Stimulated activated CD8-positive, alpha-beta memory T cell treated with anti-CD3 and anti-CD28 coated beads, Interleukin-15, amount 100 ng/mL, for 4 hours (primary cell): ENCODE data around the gene ST7.

Source experiments
- DNase-seq, 2 donors: peaks; one replicate each; pipeline ENCODE4 v3.0.0-alpha.2; 2020; ENCODE audit warnings: low read depth in 2 of 2

Gene ST7

DNA sequence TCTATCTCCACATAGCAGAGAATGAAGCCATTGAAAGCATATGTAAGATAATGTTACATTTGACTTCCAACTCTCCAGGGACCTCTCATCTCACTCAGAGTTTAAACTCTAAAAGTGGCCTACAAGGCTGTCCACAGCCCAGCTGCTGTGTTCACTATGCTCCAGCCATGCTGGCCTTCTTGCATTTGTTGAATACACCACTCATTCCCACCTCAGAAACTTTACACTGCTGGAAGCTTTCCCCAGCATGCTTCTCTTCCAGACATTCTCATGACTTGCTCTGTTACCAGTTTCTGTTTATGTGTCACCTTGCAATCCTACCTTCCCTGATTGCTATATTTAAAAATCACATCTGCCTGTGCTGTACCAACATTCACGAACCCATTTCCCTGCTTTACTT, 202.4 kb downstream of the ST7 start:
- DNase-seq: no peak

DNA sequence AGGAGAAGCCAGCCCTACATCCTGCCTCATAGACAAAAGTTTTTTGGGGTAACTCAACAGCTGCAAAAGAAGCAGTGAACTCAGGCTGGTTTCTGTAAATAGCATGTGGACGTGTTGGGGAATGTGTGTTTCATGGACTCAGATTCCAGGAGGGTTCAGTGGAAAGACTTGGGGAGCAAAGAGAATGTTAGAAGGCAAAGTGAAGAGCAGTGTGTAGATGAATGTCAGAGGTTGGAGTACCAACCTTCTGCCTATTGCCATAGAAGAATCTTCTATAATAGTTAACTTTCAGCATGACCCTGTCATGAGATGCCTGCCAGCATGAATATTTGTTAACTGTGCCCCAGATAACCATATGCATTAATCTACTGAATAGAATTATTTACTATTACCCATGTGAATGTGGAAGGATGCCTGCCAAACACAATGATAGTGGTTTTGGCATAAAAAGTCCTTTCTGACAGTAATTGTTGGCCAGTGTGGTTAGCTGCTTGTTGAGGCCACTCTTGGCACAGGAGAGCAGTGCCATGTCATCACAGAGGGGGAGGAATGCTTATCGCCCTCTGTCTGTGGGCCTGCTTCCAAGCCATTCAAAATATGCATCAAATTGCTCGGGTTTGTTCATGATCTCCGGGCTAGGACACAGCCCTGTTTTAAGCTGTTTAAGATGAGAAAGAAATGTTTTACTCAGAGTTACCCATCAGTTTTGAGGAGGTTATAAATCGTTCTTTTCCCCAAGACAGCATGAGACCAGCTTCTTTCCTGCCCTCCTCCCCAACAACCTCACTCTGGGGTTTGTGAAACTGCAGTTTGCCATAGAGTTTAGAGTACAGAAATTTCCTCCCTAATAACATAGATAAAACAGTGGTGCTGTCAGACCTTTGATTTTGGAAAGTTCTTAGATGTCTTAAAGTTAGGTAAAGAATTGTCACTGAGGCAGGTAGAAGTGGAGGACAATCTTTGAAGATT, 204.2 kb downstream of the ST7 start:
- DNase-seq: no peak

DNA sequence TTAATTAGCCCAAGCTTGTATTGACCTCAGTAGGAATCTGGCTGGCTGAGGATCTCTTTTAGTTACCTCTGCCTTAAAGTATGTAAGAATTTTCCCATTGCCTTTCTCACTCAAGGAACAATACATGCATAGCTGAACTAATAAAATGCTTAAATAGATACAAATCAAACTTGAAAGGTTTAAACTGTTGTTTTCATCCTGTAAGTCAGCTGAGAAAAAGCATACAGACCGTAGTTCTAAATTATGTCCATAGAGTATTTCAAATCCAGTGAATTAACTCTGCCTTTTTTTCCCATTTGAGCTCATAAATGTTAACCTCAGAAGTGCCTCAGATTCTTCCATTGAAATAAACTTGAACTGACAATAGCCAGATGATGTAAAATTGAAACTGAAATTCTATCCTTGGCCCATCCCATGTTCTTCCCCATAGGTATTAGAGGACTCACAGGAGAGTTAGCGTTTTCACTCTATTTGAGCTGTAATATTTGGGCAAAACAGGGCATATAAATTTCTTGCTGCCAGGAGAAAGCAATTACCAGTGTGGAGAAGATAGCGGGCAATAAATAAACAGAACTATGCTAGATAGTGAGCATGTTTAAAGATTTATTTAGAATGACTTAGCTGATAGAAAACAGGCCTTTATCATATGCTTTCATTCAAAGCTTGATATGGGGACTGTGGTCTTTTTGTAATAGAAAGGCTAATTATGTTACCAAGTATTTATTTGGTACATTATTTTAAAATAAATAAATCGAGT, 205.8 kb downstream of the ST7 start:
- DNase-seq: no peak

DNA sequence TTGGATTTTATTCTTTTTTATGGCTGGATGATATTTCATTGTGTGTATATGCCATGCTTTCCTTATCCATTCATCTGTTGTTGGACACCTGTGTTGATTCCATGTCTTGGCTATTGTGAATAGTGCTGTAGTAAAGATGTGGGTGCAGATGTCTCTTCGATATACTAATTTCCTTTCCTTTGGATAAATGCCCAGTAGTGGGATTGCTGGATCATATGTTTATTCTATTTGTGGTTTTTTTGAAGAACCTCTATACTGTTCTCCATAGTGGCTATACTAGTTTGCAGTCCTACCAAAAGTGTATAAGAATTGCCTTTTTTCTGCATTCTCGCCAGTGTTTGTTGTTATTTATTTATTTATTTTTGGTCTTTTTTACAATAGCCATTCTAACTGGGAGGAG, 209.8 kb downstream of the ST7 start:
- no peak for DNase-seq

DNA sequence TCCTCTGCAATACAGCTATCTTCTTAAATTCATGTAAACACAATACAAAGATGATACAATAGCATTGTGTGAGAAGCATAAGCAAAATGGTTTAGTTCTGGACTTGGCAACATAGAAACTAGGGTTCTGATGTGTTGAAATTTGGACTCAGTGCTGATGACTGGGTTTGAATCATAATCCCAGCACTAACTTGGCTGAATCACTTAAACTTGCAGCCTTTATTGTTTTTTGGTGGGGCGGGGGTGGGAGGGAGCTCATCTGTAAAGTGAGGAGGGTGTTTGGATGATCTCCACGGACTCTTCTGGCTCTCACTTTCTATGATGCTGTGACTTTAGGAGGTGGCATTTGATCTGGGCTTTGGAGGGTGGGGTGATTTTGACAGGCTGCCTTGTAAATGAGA, 211.3 kb downstream of the ST7 start:
- DNase-seq: no peak

DNA sequence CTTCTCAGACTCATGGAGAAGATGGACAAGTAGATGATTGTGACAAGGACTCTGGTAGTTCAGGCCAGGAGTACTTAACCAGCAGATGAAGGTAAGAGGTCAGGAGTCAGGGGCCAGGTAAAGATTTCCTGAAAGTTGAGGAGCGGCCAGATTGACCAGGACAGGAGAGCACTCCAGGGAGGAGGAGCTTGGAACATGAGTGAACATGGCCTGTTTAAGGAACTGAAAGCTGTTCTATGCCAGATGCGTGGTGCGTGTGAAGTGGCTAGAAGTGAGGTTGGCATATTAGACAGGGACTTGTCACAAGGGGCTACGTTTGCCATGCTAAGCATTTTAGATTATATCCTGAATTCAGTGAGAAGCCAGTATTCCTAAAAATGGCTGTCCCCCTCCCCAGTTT, 212.4 kb downstream of the ST7 start:
- no peak for DNase-seq

DNA sequence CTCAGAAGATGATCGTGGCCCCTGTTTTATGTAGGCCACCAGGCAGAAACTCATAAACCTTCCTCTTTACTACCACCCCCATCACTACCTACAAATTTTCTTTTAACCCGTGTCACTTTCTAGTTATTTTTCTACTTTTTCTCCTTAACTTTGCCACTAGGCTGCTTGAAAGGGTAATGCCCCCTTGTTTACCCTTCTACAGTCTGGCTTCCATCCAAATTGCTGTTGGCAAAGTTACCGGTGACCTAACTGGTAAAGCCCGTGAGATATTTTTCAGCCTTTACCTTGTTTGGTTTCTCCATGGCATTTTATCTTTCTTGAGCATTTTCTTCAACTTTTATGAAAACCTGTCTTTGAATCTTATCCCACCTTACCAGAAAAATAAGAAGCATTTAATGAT, 216.6 kb downstream of the ST7 start:
- DNase-seq: no peak

DNA sequence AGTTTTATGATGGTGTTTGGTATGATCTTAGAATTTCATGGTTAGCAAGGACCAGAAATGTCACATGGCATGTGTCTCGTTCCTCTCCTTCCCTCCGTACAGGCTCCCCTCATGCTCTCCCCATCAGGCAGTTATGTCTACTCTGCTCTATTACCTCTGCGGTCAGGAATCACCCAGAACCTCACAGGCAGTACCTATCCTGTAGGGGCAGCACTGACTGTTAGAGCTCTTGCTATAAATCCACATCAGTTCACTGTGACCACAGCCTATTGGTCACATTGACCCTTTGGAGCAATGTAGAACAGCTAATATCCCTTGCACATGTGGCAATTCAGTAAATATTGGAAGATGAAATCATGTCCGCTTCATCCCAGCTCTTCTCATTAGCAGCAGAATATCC, 217.8 kb downstream of the ST7 start:
- DNase-seq: no peak

DNA sequence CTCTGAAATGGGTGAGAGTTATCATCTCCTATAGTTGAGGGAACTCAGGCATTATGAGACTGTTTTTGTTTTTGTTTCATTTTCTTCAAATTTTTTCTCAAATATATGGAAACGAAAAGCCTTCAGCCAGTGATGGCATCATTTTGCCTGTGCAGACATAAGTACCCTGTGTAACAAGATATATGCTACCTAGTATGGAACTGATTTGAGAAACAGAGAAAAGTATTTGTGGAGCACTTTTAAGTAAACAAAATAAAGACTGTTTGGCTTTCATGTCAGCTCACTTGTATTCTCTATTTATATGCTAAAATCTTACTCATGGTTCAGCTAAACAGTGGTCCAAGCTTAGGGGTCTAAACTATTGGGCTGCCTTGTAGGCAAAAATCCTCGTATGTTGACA, 219.0 kb downstream of the ST7 start:
- no peak for DNase-seq

DNA sequence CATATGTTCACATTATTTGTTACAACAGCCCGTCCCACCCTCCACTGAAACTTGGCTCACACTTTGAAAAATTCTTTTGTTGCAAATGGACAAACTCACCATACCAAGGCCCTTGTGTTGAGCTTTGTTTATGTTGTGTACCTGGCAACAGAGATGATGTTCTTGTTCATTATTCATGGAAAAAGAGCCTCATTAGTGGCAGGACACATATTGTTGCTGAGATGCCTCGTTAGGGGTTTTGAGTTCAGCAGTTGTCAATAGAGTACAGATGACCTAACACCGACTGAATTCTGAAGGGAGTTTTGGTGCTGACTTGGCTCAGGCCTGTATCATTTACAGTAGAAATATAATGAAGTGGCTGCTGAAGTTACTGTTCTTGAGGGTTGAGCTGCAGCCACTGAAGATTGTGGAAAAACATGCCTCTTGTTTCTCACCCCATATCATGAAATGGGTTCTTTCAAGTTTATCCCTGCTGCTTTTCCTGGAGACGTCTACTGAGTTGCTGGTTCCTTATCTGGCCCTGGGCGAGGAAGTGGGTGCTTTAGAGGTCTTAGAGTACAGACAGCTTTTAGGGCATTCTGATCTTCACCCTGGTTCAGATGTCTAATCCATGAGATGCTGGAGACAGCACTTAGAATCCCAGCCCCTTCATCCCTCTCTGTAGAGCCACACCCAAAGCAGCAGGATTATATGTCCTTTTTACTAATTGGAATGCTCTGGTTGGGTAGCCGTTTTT, 219.9 kb downstream of the ST7 start:
- DNase-seq: no peak

DNA sequence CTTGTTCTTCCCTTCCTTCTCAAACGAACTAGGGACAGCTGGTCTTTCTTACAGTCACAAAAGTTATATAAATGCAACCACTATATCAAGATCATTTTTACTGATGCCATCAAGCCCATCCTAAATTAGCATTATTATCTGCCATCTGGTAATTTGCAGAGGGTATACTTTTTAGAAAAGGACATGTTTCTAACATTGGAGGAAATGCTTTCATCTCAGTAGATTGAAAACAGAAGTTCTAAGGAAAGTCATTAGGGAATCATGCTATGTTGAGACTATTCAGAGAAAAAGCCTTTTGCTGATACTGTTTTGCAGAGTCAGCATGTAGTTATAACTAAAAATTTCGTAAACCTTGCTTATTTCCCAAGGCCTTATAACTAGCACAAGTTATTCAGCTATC, 222.9 kb downstream of the ST7 start:
- no peak for DNase-seq

DNA sequence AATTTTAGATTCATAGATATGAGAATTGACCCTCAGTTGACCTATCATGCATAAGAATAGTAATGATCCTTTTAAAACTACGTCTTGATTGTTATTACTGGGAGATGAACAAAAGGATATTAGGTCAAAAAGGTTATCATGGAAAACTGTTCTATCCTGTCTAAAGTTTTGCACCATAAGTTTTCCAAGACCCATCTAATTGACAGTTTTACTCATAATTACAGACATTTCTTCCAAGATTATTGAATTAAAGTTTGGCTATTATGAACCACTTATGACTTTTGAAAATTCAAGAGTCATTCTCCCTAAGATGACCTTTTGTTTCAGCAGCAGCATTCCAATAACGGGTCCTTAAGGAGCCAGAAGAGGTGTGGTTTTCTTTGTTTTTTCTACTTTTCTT, 225.3 kb downstream of the ST7 start:
- DNase-seq: no peak

DNA sequence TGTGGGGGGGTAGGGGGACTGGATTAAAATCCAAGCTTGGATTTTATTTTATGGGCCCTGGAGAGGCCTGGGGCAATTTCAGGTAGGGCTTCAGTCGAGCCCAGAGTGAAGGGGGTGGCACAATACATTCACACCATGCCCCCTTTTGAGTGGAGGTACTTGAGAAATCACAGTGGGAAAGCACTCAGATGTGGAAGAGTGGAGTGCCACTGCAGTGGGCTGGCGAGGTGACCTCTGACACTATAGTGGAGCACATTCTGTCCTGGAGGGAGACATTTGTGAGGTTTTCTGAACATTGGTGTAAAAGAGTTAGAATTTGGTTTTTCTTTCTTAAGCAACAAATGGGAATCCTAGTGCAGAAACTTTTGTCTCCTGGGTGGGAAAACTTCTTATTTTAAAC, 226.4 kb downstream of the ST7 start:
- no peak for DNase-seq

DNA sequence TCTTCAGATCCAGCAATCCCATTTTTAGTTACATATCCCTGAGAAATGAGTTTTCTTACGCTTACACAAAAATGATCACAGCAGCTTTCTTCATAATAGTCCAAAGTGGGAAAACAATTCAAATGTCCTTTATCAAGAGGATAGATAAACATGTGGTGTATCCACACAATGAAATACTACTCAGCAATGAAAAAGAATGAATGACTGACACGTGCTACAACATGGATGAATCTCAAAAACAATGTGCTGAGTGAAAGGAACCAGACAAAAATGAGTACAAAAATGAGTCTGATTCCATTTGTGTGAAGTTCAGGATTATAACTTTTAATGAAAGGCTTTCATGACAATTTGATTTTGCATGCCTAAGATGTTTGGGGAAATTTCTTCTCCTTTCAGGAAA, 230.4 kb downstream of the ST7 start:
- no peak for DNase-seq

DNA sequence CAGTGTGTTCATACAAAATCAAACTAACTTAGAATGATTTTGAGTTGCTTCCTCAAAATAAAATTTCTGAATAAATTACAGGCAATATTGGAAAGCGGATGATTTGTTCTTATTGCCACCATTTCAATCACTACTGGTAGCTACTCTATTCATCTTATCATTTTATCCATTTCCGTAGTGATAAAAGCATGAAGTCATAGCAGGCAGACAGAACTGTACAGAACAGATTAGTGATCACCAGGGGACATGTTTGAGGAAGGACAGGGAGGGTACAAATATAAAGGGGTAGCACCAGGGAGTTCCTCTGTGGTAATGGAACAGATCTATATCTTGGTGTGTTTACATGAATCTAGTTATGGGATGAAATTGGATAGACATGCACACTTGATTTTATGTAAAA, 231.1 kb downstream of the ST7 start:
- DNase-seq: no peak

DNA sequence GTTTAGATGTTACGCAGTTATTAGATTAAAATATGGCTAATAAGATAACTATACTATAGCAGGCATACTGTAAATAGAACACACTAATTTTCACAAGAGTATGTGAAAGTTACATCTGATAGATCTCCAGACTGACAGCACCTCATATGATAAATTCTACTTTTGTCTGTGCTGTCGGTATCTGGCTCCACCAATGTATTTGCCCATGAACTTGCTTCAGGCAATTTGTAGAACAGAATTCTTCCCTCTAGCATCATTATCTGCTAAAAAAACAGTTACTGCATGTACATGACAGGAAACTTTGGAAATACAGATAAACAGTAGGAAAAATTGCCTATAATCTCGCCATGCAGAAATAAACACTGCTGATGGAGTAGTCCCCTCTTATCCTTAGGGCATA, 231.8 kb downstream of the ST7 start:
- DNase-seq: no peak

DNA sequence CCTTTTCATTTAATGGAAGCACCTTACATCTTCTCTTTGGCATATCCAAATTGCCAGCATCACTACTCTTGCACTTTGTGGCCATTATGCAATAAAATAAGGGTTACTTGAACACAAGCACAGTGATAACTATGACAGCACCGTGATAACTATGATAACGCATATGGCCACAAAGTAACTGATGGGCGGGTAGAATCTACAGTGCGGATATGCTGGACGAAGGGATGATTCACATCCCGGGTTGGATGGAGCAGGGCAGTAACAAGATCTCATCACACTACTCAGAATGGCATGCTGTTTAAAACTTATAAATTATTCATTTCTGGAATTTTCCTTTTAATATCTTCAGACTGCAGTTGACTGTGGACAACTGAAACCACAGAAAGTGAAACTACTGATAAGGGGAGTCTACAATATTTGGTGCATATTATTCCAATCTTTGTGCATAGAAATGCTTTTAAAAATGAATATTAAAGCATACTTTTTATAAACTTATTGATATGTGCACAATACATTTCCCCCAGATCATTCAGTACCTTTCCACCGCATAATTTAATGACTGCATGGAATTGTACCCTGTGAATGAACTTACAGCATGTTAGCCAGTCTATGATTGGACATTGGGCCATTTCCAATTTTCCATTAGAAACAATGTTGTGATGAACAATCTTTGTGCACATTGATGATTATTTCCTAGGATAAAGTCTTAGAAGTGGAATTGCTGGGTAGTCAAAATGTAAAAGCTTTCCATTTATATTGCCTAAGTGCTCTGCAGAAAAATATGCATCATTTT, 233.1 kb downstream of the ST7 start:
- no peak for DNase-seq

DNA sequence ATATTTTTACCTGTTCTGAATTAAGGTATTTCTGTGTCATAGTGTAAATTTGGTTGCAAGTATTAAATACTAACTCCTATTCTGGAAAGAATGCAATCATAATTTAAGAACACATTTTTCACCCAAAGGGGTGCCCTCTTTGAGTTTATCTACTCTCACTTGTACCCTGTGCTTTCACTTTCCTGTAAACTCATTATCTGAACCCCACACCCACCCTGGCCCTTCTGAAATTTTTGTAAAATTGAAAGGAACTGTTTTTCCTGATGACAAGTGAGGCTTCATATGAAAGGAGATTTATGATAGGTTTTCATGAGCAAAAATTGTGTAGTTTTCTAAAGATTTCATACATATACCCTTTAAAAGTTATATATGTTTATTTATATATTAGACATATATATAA, 235.1 kb downstream of the ST7 start:
- DNase-seq: no peak

DNA sequence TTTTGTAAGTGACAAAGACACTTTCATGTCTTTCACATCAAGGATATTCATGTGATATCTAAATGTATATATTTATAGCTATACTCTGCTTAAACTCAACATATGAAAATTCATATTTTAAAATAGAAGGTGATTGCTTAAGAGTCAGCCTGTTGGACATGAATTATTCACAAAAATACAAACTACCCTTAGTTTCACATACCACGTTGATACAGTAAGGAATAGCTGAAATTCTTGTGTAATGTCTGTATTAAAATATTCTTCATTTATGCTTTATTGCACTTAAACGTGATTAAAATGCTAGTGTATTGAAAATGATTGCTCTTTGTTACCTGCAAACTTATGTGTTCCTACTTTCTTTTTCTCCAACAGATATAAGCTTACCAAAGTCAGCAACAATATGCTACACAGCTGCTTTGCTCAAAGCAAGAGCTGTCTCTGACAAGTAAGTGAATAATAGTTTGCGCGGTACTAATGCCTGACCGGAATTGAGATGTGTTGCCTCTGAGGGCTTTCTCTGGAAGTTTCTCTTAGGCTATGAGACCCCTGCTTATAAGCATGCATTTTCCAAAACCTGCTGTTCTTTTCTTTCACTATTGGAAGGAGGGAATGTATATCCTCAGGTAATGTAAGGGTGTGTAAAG, 235.8 kb downstream of the ST7 start:
- DNase-seq: no peak

DNA sequence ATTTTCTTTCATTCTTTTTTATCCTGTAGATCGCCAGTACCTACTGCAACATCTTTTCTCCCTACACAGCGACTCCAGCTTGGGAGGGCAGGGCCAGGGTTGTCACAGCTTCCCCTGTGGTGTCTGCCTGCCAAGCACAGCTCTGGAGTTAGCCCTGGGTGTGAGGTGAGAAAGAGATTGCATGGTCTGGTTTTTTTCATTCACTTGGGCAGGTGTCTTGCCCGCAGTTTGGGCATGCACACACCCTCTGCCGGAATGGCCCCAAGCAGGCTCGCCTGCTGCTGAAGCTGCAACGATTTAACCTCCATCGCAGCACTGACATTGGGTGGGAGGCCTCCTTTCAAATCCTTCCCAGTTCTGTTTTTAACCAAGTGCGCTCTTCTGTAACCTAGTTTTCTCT, 236.8 kb downstream of the ST7 start:
- no peak for DNase-seq

DNA sequence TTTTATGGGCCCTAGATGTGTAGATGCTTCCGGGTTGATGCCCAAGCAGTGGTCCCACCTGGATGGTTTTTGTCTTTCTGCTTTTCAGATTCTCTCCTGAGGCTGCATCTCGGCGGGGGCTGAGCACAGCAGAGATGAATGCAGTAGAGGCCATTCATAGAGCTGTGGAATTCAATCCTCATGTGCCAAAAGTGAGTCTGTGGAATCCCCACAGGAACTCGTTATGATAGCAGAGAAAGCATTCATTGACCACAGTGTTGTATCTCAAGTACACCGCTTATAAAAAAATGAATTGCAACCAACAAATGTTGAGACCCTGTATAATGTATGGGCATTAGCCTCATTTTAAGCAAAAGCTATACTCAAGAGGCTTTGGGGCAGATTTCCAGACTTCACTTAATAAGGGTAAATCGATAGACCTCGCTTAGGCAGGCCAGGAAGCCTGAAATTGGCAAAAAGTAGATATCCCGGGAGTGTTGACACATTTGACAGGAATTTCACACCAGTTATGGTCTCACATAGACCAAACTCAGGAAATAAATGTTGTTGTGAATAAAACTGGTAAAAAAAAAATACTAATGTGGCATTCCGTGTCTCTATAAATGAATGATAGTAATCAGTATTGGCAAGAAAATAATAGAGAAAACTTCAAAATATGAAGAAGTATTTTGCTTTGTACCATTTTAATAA, 237.6 kb downstream of the ST7 start:
- DNase-seq: no peak
